Neutrophil (primary cell): Measurements from ENCODE around the gene POLR3B.

Experiments used
- H3K27ac ChIP-seq: fragments of 200-600 bp; sonication (generic); 2 replicates; pipeline ENCODE4 v1.5.1; 2016; ENCODE audit warnings: mild to moderate bottlenecking, moderate library complexity
- H3K27me3 ChIP-seq: fragments of 200-600 bp; sonication (generic); 2 replicates; pipeline ENCODE4 v1.6.0; 2016; ENCODE audit warnings: mild to moderate bottlenecking
- H3K36me3 ChIP-seq: fragments of 200-600 bp; sonication (generic); 2 replicates; pipeline ENCODE4 v1.5.1; 2017
- H3K4me1 ChIP-seq, 2 experiments: fragments of 200-600 bp in 1 of 2; sonication (generic) in 1 of 2; 1 replicate in 1 of 2; 2 replicates in 1 of 2; pipeline versions ENCODE4 v1.5.1 to v1.6.1; 2013 to 2016; ENCODE audit warnings: low read depth in 1 of 2, low read length in 1 of 2, mild to moderate bottlenecking in 1 of 2, moderate library complexity in 1 of 2; ENCODE audit not compliant: control insufficient read depth in 1 of 2, insufficient read depth in 1 of 2
- H3K4me3 ChIP-seq, 2 experiments: fragments of 200-600 bp in 1 of 2; sonication (generic) in 1 of 2; 1 replicate in 1 of 2; 2 replicates in 1 of 2; pipeline ENCODE4 v1.5.1; 2013 to 2016; ENCODE audit warnings: low read depth in 1 of 2, low read length in 1 of 2, mild to moderate bottlenecking in 1 of 2, moderate library complexity in 1 of 2
- H3K9me3 ChIP-seq: fragments of 200-600 bp; sonication (generic); 2 replicates; pipeline ENCODE4 v1.5.1; 2016
- TF ChIP-seq, protein P1 (sequence below): fragments of 200-600 bp; sonication (generic); IDR thresholded peaks from 2 replicates; pipeline ENCODE4 v1.5.1; 2016; ENCODE audit warnings: antibody characterized with exemption

Gene POLR3B

DNA sequence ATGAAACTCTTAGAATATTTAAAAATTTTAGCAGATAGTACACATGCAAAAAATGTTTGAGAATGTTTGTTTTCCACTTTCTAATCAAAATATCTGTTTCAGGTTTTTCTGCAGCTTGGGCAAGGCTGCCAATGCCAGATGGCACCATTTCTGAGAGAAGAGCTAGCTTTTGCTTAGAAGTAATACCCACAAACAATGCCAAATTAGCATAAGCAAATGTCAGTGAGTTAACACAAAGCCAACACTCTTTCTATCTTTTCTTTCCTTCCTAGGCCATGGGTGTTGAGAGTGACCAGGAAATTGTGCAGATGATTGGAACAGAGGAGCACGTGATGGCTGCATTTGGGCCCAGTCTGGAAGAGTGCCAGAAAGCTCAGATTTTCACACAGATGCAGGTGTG lies 35.2 kb downstream of the POLR3B start:
- Histone ChIP-seq H3K27ac (no peak overlapping the region), H3K4me3 (no peak overlapping the region), H3K27me3 (no peaks in the 10 kb centered on the region), H3K4me1 (no peaks in the 10 kb centered on the region), H3K36me3 (peaks cover 20% of the 10 kb centered on the region), H3K9me3 (no peaks in the 10 kb centered on the region)
- TF ChIP-seq, protein P1, sequence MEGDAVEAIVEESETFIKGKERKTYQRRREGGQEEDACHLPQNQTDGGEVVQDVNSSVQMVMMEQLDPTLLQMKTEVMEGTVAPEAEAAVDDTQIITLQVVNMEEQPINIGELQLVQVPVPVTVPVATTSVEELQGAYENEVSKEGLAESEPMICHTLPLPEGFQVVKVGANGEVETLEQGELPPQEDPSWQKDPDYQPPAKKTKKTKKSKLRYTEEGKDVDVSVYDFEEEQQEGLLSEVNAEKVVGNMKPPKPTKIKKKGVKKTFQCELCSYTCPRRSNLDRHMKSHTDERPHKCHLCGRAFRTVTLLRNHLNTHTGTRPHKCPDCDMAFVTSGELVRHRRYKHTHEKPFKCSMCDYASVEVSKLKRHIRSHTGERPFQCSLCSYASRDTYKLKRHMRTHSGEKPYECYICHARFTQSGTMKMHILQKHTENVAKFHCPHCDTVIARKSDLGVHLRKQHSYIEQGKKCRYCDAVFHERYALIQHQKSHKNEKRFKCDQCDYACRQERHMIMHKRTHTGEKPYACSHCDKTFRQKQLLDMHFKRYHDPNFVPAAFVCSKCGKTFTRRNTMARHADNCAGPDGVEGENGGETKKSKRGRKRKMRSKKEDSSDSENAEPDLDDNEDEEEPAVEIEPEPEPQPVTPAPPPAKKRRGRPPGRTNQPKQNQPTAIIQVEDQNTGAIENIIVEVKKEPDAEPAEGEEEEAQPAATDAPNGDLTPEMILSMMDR, result no peak

DNA sequence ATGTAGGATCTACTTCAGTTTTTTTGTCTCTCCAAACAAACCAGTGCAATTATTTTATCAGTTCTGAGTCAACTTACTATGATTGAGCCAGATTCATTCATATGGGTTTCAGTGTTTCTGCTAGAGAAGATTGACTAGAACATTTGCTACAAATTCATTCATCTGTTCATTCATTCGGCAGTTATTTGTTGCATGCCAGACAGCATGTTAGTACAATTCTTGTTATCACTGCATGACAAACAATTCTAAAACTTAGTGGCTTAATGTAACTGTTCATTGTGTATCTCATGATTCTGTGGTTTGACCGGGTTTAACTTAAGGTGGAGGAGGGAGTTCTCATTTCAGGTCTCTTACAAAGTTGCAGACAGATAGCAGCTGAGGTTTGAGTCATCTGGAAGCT lies 52.3 kb downstream of the POLR3B start:
- Histone ChIP-seq H3K9me3 (no peaks in the 10 kb centered on the region), H3K4me3 (no peak overlapping the region), H3K4me1 (no peaks in the 10 kb centered on the region), H3K27ac (no peak overlapping the region), H3K36me3 (peaks cover 13% of the 10 kb centered on the region), H3K27me3 (no peaks in the 10 kb centered on the region)
- TF ChIP-seq, protein P1, result no peak

DNA sequence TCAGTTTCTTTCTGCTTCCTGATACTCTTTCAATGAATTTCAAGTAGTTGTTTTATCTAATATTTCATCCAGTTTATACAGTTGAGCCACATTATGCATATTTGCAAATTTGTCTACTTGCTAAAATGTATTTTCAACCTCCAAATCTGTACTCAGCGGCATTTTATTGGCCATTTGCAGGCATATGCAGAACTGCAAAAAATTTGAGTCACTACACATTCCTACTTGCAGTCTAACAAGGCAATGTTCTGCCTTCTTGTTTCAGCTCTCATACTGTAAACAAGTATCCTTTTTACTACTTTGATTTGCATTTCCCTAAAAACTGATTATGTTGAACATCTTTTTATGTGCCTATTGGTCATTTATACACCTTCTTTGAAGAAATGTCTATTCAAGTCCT lies 55.0 kb downstream of the POLR3B start:
- Histone ChIP-seq H3K9me3 (no peaks in the 10 kb centered on the region), H3K27me3 (no peaks in the 10 kb centered on the region), H3K36me3 (peaks cover 10% of the 10 kb centered on the region), H3K4me3 (no peak overlapping the region), H3K4me1 (no peaks in the 10 kb centered on the region), H3K27ac (no peak overlapping the region)
- TF ChIP-seq, protein P1, result no peak

DNA sequence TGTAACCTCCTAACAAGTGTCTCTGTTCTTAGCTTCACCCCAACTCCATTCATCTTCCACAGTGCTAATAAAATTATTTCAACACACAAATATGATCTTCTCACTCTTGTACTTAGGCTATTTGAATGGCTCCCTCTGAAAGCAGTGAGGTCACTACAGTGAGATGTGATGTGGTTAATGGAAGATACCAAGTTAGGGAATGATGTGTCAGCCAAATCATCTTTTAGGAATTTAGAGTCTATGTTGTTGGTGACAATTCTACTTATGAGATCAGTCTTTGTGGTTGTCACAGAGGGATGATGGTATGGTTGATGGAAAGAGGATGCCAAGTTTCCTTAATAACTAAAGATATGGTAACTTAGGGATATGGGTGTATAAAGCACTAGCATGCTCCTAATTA lies 57.6 kb downstream of the POLR3B start:
- no peaks in the 10 kb centered on the region for H3K27me3 ChIP-seq
- H3K4me1 ChIP-seq, result no peaks in the 10 kb centered on the region
- no peaks in the 10 kb centered on the region for H3K9me3 ChIP-seq
- no peak overlapping the region for H3K27ac ChIP-seq
- H3K4me3 ChIP-seq, result no peak overlapping the region
- H3K36me3 ChIP-seq, result peaks cover 10% of the 10 kb centered on the region
- TF ChIP-seq, protein P1, result no peak

DNA sequence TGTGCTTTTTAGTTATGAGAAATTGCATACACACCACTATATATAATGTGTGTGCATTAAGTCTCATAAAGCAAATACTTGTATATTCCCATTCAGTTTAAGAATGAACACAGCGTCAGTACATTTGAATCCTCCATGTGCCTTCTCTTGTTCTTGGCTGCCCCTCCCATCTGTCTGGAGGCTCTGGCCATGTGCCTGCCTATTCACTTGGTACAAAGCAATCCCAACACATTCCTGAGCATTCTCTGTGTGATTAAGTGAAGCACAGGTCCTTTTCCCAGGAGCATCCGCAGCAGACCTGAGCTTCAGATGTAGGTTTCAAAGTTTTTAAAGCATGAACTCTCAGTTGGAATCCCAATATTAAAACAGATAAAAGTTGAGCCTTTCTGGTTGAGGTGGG lies 58.7 kb downstream of the POLR3B start:
- Histone ChIP-seq H3K36me3 (peaks cover 4% of the 10 kb centered on the region), H3K4me3 (no peak overlapping the region), H3K9me3 (no peaks in the 10 kb centered on the region), H3K4me1 (no peaks in the 10 kb centered on the region), H3K27me3 (no peaks in the 10 kb centered on the region), H3K27ac (no peak overlapping the region)
- TF ChIP-seq, protein P1, result no peak
